Measurements from ENCODE around the gene FADS2. TPM values are rescaled to one million over a fixed set of nuclear protein-coding genes. Genes with fewer than 3 reads are reported as not detected.

FADS2 gene
- total RNA-seq, 1 experiment from 2014 or later, result 514 TPM

- ChIA-PET POLR2A (ENCODE audit: unreplicated experiment) (interaction anchor here (0.6 to 1.0 kb wide), 6 partner anchors 12 to 884 kb away, joined by 3 to 8 read pairs (median 6); partner anchors contain the start of genes FADS2 and INCENP), CTCF (interaction anchor here (0.6 kb wide), 1 partner anchor 351 kb away, joined by 3 read pairs; no protein-coding TSS in a partner anchor)
- Histone ChIP-seq H3K27me3 (ENCODE audit: insufficient read depth, low read depth) (no peaks in the 10 kb centered on the region), H3K79me2 (ENCODE audit: low read depth) (peaks cover 80% of the 10 kb centered on the region), H3K4me1 (replicated peaks; ENCODE audit: insufficient read depth) (peaks cover 20% of the 10 kb centered on the region), H3K4me2 (peak overlapping the region; percentile 95), H3K9me2 (ENCODE audit: insufficient read depth) (no peaks in the 10 kb centered on the region), H3K4me3 (peak overlapping the region; percentile 72), H3K27ac (peak overlapping the region; percentile 81), H3K9me3 (ENCODE audit: insufficient read depth, low read depth) (no peaks in the 10 kb centered on the region), H3F3A (ENCODE audit: insufficient read depth, low read depth) (peaks cover 15% of the 10 kb centered on the region; the same call in 1 of the 2 replicates), H3K36me3 (ENCODE audit: low read depth) (peaks cover 24% of the 10 kb centered on the region), H2AFZ (peak overlapping the region; percentile 84), H4K20me1 (ENCODE audit: insufficient read depth) (no peaks in the 10 kb centered on the region; the same call in 1 of the 2 replicates)
- TF ChIP-seq CTCF (conservative IDR thresholded peaks at IDR 0.05) (no peak), EZH2 (IDR thresholded peaks at IDR 0.05; ENCODE audit: low read depth) (no peak)
- TSS peak; percentile 46 for BruUV-seq (replicated peaks)
- no peak for DNase-seq
- intact Hi-C loops (cut with micrococcal nuclease; ENCODE audit: unreplicated experiment), result loop anchor here (5.0 to 10.0 kb wide), 3 partner anchors 46 to 329 kb away; partner anchors contain the start of gene INCENP
These were observed 34.8 kb upstream of the FADS2 start for GRCh38 chr11:61793083-61793828.

- Histone ChIP-seq H3K4me2 (peak overlapping the region; percentile 95), H3K9me3 (ENCODE audit: insufficient read depth, low read depth) (no peaks in the 10 kb centered on the region), H3K36me3 (ENCODE audit: low read depth) (peaks cover 20% of the 10 kb centered on the region), H3F3A (ENCODE audit: insufficient read depth, low read depth) (peaks cover 20% of the 10 kb centered on the region; the same call in 1 of the 2 replicates), H3K4me3 (peak overlapping the region; percentile 72), H3K27ac (no peak overlapping the region), H3K9me2 (ENCODE audit: insufficient read depth) (no peaks in the 10 kb centered on the region), H3K27me3 (ENCODE audit: insufficient read depth, low read depth) (no peaks in the 10 kb centered on the region), H3K79me2 (ENCODE audit: low read depth) (peaks cover 85% of the 10 kb centered on the region), H2AFZ (no peak overlapping the region; the same call in 1 of the 2 replicates), H3K4me1 (replicated peaks; ENCODE audit: insufficient read depth) (peaks cover 20% of the 10 kb centered on the region), H4K20me1 (ENCODE audit: insufficient read depth) (no peaks in the 10 kb centered on the region; the same call in 1 of the 2 replicates)
- TF ChIP-seq CTCF (conservative IDR thresholded peaks at IDR 0.05) (no peak), EZH2 (IDR thresholded peaks at IDR 0.05; ENCODE audit: low read depth) (no peak)
- no TSS peak for BruUV-seq (replicated peaks)
- no peak for DNase-seq
- intact Hi-C loops (cut with micrococcal nuclease; ENCODE audit: unreplicated experiment), result loop anchor here (5.0 to 10.0 kb wide), 3 partner anchors 47 to 328 kb away; partner anchors contain the start of gene INCENP
- POLR2A ChIA-PET (ENCODE audit: unreplicated experiment), result interaction anchor here (0.7 kb wide), 2 partner anchors 12 to 22 kb away, joined by 5 to 8 read pairs; no protein-coding TSS in a partner anchor
- CTCF ChIA-PET, result interaction anchor here (0.6 kb wide), 2 partner anchors 267 to 350 kb away, joined by 3 to 6 read pairs; no protein-coding TSS in a partner anchor
These were observed 34.3 kb upstream of the FADS2 start for GRCh38 chr11:61793829-61794204.

GRCh38 chr11:61794579-61794978 is 33.5 kb upstream of the FADS2 start:
- Histone ChIP-seq H3K4me2 (peak overlapping the region; percentile 33), H3K27me3 (ENCODE audit: insufficient read depth, low read depth) (no peaks in the 10 kb centered on the region), H2AFZ (no peak overlapping the region), H4K20me1 (ENCODE audit: insufficient read depth) (no peaks in the 10 kb centered on the region; the same call in 1 of the 2 replicates), H3K4me3 (no peak overlapping the region), H3K9me3 (ENCODE audit: insufficient read depth, low read depth) (no peaks in the 10 kb centered on the region), H3F3A (ENCODE audit: insufficient read depth, low read depth) (peaks cover 26% of the 10 kb centered on the region; the same call in 1 of the 2 replicates), H3K79me2 (ENCODE audit: low read depth) (peaks cover 80% of the 10 kb centered on the region), H3K27ac (no peak overlapping the region), H3K36me3 (ENCODE audit: low read depth) (peaks cover 12% of the 10 kb centered on the region), H3K9me2 (ENCODE audit: insufficient read depth) (no peaks in the 10 kb centered on the region), H3K4me1 (replicated peaks; ENCODE audit: insufficient read depth) (peaks cover 20% of the 10 kb centered on the region)
- ChIA-PET POLR2A (ENCODE audit: unreplicated experiment) (interaction anchor here (0.7 kb wide), 1 partner anchor 21 kb away, joined by 5 read pairs; no protein-coding TSS in a partner anchor), CTCF (no interaction called here)
- TF ChIP-seq CTCF (conservative IDR thresholded peaks at IDR 0.05) (no peak), EZH2 (IDR thresholded peaks at IDR 0.05; ENCODE audit: low read depth) (no peak)
- BruUV-seq (replicated peaks), result no TSS peak
- no peak for DNase-seq
- intact Hi-C loops (cut with micrococcal nuclease; ENCODE audit: unreplicated experiment), result loop anchor here (5.0 to 10.0 kb wide), 3 partner anchors 47 to 328 kb away; partner anchors contain the start of gene INCENP
